Thyroid gland (tissue), 4 donors: ENCODE data around the gene NPRL2. TPM values are rescaled to one million over a fixed set of nuclear protein-coding genes. Genes with fewer than 3 reads are reported as not detected.

Experiments
- DNase-seq, 2 donors: peaks; one replicate each; pipeline ENCODE4 v3.0.0-alpha.2; 2019
- H3K27ac ChIP-seq, 3 donors: fragments of 200-600 bp; sonication (generic); 1 replicate in 2 of 3; 2 replicates in 1 of 3; pipeline ENCODE4 v1.5.1; 2016 to 2019; ENCODE audit warnings: mild to moderate bottlenecking in 1 of 3, moderate library complexity in 1 of 3
- H3K27me3 ChIP-seq: fragments of 200-600 bp; sonication (generic); one replicate; pipeline ENCODE4 v1.5.1; 2019
- H3K36me3 ChIP-seq, 2 donors: fragments of 200-600 bp; sonication (generic); one replicate each; pipeline ENCODE4 v1.5.1; 2016 to 2019
- H3K4me1 ChIP-seq, 2 donors: fragments of 200-600 bp; sonication (generic); one replicate each; pipeline ENCODE4 v1.5.1; 2017 to 2019
- H3K4me3 ChIP-seq, 3 donors: fragments of 200-600 bp; sonication (generic); replicated peaks in 1 of 3; 1 replicate in 2 of 3; 2 replicates in 1 of 3; pipeline ENCODE4 v1.5.1; 2016; ENCODE audit warnings: mild to moderate bottlenecking in 1 of 3
- H3K9me3 ChIP-seq: fragments of 200-600 bp; sonication (generic); one replicate; pipeline ENCODE4 v1.5.1; 2017
- POLR2A ChIP-seq, 2 donors: fragments of 450-650 bp; IDR thresholded peaks; one replicate each; pipeline ENCODE4 v1.6.1; 2017; ENCODE audit warnings: antibody characterized with exemption in 2 of 2, mild to moderate bottlenecking in 2 of 2, moderate library complexity in 1 of 2
- WGBS, 2 donors: methylation state at CpG; one replicate each; pipeline ENCODE4 v1.1.5; 2017; 5-methylcytosine and 5-hydroxymethylcytosine counted together
- intact Hi-C: fragments of 100-400 bp; cut with DNase I; formaldehyde crosslinking; loops from one replicate; pipeline ENCODE4 v1.15.1; 2023
- total RNA-seq, 4 donors: library from RNA; depleted of rRNA; stranded (reverse); fragments of >200 nt; gene quantifications; one replicate each; pipeline ENCODE4 v1.2.3, GENCODE V29; 2016
- TF ChIP-seq, protein P1 (sequence below), 6 experiments: fragments of 200-600 bp in 3 of 6; fragments of 450-650 bp in 3 of 6; sonication (generic) in 3 of 6; IDR thresholded peaks; one replicate each; pipeline ENCODE4 v1.5.1; 2016 to 2019; ENCODE audit warnings: antibody characterized with exemption in 6 of 6, mild to moderate bottlenecking in 2 of 6, inconsistent platforms in 1 of 6, moderate library complexity in 1 of 6

Gene NPRL2
- total RNA-seq, 4 donors from 2014 or later = 13.4 to 30.6 (median 24.7) TPM

DNA sequence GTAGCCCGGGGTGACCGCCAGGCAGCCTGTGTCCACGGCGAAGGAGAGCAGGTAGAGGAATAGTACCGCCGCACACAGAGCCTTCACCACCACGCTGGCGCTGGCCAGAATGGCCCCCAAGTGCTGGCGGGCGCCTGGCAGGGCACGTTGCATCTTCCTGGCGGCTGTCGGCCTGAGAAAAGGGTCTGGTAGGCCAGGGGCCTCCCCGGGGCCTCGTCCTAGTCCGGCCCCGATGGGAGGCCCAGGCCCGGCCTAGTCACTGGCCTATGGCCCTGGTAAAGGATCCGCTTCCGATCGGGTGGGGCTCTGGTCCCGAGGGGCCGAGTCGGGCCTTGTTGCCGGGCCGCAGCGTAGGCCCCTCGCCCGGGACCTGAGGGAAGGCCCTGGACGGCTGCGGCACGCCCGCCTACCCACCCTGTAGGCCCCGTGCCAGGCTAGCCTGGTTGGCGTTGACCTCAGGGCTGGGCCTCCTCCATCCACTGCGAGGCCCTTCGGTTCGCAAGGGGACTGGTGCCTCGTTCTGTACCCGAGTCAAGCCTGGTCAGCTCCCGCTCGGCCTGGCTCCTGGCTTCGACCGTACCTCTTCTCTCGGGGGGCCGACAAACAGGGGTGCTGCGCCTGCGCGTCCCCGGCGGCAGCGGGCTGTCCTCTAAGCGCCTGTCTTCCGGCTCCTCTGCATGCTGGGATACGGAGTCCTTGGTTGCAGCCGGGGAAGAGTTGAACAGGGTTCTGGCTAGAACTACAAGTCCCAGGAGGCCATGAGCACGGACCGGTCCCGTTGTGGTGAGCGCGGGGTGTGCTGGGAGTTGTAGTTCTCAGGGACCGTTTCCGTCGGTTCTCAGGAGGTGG lies 8.6 kb upstream of the NPRL2 start, which contains the start of gene TMEM115:
TSS of gene TMEM115 (minus strand) at position 611 of the 849 bp plus-strand sequence. CDS start at position 153, 458 bp downstream.
- Histone ChIP-seq H3K27ac (peak within 1 kb of the TSS; percentile 85 to 90 (median 89)), H3K27me3 (no peaks in the 10 kb centered on the region), H3K9me3 (no peaks in the 10 kb centered on the region), H3K4me3 (peak within 1 kb of the TSS; percentile 58 to 92 (median 87)), H3K36me3 (peaks cover 13% of the 10 kb centered on the region in 2 donors), H3K4me1 (peaks cover 36 to 44% of the 10 kb centered on the region in 2 donors)
- intact Hi-C loops = no loop called here
- WGBS, 2 donors = 0 to 3% methylated on average over 13 to 14 of the region's 64 CpGs
- peak; percentile 38 to 83 for TF ChIP-seq POLR2A (IDR thresholded peaks at IDR 0.05)
- TF ChIP-seq, protein P1, sequence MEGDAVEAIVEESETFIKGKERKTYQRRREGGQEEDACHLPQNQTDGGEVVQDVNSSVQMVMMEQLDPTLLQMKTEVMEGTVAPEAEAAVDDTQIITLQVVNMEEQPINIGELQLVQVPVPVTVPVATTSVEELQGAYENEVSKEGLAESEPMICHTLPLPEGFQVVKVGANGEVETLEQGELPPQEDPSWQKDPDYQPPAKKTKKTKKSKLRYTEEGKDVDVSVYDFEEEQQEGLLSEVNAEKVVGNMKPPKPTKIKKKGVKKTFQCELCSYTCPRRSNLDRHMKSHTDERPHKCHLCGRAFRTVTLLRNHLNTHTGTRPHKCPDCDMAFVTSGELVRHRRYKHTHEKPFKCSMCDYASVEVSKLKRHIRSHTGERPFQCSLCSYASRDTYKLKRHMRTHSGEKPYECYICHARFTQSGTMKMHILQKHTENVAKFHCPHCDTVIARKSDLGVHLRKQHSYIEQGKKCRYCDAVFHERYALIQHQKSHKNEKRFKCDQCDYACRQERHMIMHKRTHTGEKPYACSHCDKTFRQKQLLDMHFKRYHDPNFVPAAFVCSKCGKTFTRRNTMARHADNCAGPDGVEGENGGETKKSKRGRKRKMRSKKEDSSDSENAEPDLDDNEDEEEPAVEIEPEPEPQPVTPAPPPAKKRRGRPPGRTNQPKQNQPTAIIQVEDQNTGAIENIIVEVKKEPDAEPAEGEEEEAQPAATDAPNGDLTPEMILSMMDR (IDR thresholded peaks at IDR 0.05) = no peak
- DNase-seq = peak; percentile 98

DNA sequence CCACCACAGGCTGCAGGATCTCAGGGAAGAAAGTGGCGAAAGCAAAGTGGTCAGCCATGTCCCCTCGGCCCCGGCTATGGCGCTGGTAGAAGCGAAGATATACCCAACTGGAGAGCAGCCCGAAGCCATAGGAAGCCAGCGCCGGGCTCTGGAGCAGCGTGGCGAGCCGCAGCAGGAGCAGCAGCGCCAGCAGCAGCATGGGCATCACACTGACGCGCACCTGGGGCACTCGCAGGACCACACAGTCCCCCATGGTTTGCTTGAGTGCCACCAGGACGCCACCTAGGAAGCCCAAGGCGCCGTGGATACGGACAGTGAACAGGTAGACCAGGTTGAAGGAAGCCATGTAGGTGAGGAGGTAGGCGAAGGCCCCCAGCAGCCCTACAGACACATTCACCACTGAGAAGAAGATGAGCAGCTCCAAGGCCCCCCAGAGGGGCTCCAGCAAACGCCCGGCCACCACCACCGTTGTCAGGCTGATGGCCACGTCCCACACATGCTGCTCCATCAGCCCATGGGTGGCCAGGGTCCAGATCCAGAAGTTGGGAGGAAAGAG lies 7.9 kb upstream of the NPRL2 start:
- Histone ChIP-seq H3K9me3 (no peaks in the 10 kb centered on the region), H3K36me3 (peaks cover 20% of the 10 kb centered on the region in 2 donors), H3K4me1 (peaks cover 36 to 44% of the 10 kb centered on the region in 2 donors), H3K27ac (peak overlapping the region; percentile 85 to 90 (median 89)), H3K4me3 (peak overlapping the region; percentile 58 to 92 (median 87)), H3K27me3 (no peaks in the 10 kb centered on the region)
- no peak for DNase-seq
- 22 to 41% methylated on average over 17 to 22 of the region's 24 CpGs for WGBS, 2 donors
- TF ChIP-seq POLR2A (IDR thresholded peaks at IDR 0.05) = no peak
- TF ChIP-seq, protein P1 (IDR thresholded peaks at IDR 0.05) = no peak
- intact Hi-C loops = no loop called here

DNA sequence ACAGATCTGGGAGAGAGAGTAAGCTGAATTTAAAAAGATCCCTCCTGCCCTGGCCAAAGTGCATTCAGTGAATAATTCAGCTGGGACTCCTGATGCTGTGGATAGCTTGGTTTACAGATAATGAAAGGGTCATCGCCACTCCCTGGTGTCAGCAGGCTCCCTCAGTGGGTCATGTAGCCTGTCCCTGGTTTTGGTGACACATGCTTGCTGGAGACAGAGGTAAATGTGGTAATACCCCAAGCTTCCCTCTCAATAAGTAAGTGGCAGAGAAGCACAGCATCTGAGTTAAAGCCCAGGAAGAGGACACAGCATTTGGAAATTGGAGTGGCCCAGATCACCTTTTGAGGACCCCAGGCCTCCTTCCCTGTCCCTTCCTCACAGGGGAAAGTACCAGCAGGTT lies 6.9 kb upstream of the NPRL2 start:
- DNase-seq = no peak
- WGBS, 2 donors = 73 to 83% methylated on average over 1 of the region's 1 CpG
- Histone ChIP-seq H3K27me3 (no peaks in the 10 kb centered on the region), H3K9me3 (no peaks in the 10 kb centered on the region), H3K27ac (peak overlapping the region; percentile 27 to 90 (median 85)), H3K4me1 (peaks cover 36 to 44% of the 10 kb centered on the region in 2 donors), H3K4me3 (peak overlapping the region in 1 of 3 donors; percentile 87), H3K36me3 (peaks cover 23 to 28% of the 10 kb centered on the region in 2 donors)
- intact Hi-C loops = no loop called here
- no peak for TF ChIP-seq POLR2A (IDR thresholded peaks at IDR 0.05)
- TF ChIP-seq, protein P1 (IDR thresholded peaks at IDR 0.05) = no peak

DNA sequence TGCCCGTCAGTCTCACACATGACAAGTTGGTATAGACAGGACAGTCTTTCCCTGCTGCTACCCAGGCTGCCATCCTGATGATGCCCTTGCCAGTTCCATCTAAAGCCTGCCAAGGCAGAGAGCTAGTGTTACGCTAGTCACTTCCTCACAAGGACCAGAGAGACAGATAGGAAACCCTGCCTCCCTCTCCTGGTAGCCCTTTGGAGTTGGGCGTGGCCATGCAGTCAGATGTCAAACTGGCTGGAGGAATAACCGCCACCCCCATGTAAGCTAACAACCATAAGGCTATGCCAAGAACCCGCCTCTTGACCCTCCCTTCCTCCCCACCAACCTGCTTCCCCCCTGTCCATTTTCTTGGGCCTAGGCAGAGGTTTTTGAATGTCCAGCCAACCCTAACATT lies 6.0 kb upstream of the NPRL2 start:
- H3K36me3 ChIP-seq = peaks cover 23 to 28% of the 10 kb centered on the region in 2 donors
- peak; percentile 93 to 95 for DNase-seq
- no peaks in the 10 kb centered on the region for H3K27me3 ChIP-seq
- peak overlapping the region in 2 of 3 donors; percentile 85 to 90 for H3K27ac ChIP-seq
- H3K9me3 ChIP-seq = no peaks in the 10 kb centered on the region
- peaks cover 39 to 48% of the 10 kb centered on the region in 2 donors for H3K4me1 ChIP-seq
- intact Hi-C loops = no loop called here
- TF ChIP-seq, protein P1 (IDR thresholded peaks at IDR 0.05) = no peak
- TF ChIP-seq POLR2A (IDR thresholded peaks at IDR 0.05) = no peak
- WGBS, 2 donors = 21 to 28% methylated on average over 5 of the region's 5 CpGs
- H3K4me3 ChIP-seq = peak overlapping the region in 1 of 3 donors; percentile 16
